ENCODE data around the gene FNDC3B. TPM values are rescaled to one million over a fixed set of nuclear protein-coding genes. Genes with fewer than 3 reads are reported as not detected.

FNDC3B gene
- total RNA-seq, 2 experiments from 2014 or later, result 14.4 to 17.8 TPM

- no peak for DNase-seq
- Mint-ChIP-seq H3K9me3 (no peaks in the 10 kb centered on the region), H3K27me3 (no peaks in the 10 kb centered on the region), H3K36me3 (peaks cover 10% of the 10 kb centered on the region), H3K27ac (no peak overlapping the region), H3K4me1 (ENCODE audit: low read depth) (no peaks in the 10 kb centered on the region), H3K4me3 (no peak overlapping the region)
- ChIA-PET CTCF (no interaction called here), POLR2A (no interaction called here)
- intact Hi-C loops (cut with micrococcal nuclease), result no loop called here
Measured at GRCh38 chr3:172394692-172395091, 355.3 kb downstream of the FNDC3B start.

- H3K4me3 Mint-ChIP-seq, result no peak overlapping the region
- no peak for DNase-seq
- H3K9me3 Mint-ChIP-seq, result no peaks in the 10 kb centered on the region
- H3K4me1 Mint-ChIP-seq (ENCODE audit: low read depth), result no peaks in the 10 kb centered on the region
- intact Hi-C loops (cut with micrococcal nuclease), result no loop called here
- no peak overlapping the region for H3K27ac Mint-ChIP-seq
- H3K27me3 Mint-ChIP-seq, result no peaks in the 10 kb centered on the region
- POLR2A ChIA-PET, result no interaction called here
- peaks cover 19% of the 10 kb centered on the region for H3K36me3 Mint-ChIP-seq
- CTCF ChIA-PET, result interaction anchor here (0.8 kb wide), 1 partner anchor 65 kb away, joined by 4 read pairs; no protein-coding TSS in a partner anchor
Measured at GRCh38 chr3:172396400-172396799, 357.0 kb downstream of the FNDC3B start.

DNA sequence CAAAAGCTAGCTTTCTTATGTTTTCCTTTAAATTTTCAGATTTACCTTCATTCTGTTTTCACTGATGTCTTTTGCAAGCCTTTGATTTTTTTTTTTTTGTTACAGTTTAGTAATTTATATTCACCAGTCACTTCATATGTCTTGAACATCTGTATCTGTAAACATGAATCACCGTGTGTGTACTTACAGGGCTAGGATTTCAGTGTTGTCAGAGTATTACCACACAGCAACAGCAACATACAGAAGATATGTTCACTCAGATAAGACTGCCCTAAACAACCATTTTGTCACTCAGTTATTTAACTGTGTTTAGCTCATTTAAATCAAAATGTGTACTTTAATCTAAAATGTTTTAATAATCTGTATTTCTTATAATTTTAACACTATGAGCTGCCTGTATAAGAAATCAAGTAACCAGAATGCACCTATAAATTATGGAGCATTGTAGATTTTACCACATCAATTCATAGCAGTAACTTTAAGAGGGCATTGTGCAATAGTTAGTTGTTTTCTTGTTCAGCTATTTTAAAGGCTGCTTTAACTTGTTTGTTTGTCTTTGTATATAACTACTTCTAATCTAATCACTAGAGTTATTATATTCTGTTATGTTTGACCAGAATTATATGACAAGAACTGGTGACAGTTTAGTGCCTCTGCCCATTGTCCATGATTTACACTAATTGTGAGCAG is 358.5 kb downstream of the FNDC3B start:
- DNase-seq, result no peak
- ChIA-PET POLR2A (no interaction called here), CTCF (interaction anchor here (0.6 kb wide), 1 partner anchor 240 kb away, joined by 3 read pairs; no protein-coding TSS in a partner anchor)
- intact Hi-C loops (cut with micrococcal nuclease), result no loop called here
- Mint-ChIP-seq H3K27ac (no peak overlapping the region), H3K9me3 (no peaks in the 10 kb centered on the region), H3K36me3 (peaks cover 19% of the 10 kb centered on the region), H3K27me3 (no peaks in the 10 kb centered on the region), H3K4me1 (ENCODE audit: low read depth) (no peaks in the 10 kb centered on the region), H3K4me3 (no peak overlapping the region)

- Mint-ChIP-seq H3K4me1 (ENCODE audit: low read depth) (no peaks in the 10 kb centered on the region), H3K4me3 (no peak overlapping the region), H3K9me3 (no peaks in the 10 kb centered on the region), H3K27ac (no peak overlapping the region), H3K27me3 (no peaks in the 10 kb centered on the region), H3K36me3 (peaks cover 16% of the 10 kb centered on the region)
- DNase-seq, result no peak
- POLR2A ChIA-PET, result no interaction called here
- intact Hi-C loops (cut with micrococcal nuclease), result no loop called here
- CTCF ChIA-PET, result interaction anchor here (0.6 kb wide), 1 partner anchor 240 kb away, joined by 3 read pairs; no protein-coding TSS in a partner anchor
Measured at GRCh38 chr3:172398484-172398883, 359.1 kb downstream of the FNDC3B start.

DNA sequence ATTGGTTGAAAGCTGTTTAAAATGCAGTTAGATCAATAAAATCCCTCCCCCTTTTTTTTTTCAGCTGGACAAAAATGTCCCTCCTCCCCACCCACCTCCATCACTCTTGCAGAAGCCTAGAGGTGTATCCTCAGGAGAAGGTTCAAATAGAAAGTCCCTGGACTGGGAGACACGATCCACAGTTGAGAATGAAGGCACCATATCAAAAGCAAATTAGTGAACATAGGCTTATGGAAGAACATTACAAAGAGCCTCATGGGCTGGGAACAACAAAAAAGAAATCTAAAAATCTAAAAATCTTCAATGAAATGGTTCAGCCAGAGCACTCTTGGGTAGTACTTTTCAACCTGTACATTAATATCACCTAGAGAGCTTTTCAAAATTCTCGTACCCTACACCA is 362.7 kb downstream of the FNDC3B start:
- H3K4me3 Mint-ChIP-seq, result no peak overlapping the region
- intact Hi-C loops (cut with micrococcal nuclease), result no loop called here
- ChIA-PET POLR2A (no interaction called here), CTCF (no interaction called here)
- no peaks in the 10 kb centered on the region for H3K4me1 Mint-ChIP-seq (ENCODE audit: low read depth)
- no peak for DNase-seq
- no peaks in the 10 kb centered on the region for H3K9me3 Mint-ChIP-seq
- H3K27me3 Mint-ChIP-seq, result no peaks in the 10 kb centered on the region
- no peak overlapping the region for H3K27ac Mint-ChIP-seq
- H3K36me3 Mint-ChIP-seq, result peaks cover 15% of the 10 kb centered on the region

GRCh38 chr3:172402892-172403643 is 363.7 kb downstream of the FNDC3B start:
- Mint-ChIP-seq H3K4me3 (no peak overlapping the region), H3K9me3 (no peaks in the 10 kb centered on the region), H3K36me3 (peaks cover 15% of the 10 kb centered on the region), H3K27me3 (no peaks in the 10 kb centered on the region), H3K27ac (no peak overlapping the region), H3K4me1 (ENCODE audit: low read depth) (no peaks in the 10 kb centered on the region)
- intact Hi-C loops (cut with micrococcal nuclease), result no loop called here
- no peak for DNase-seq
- ChIA-PET POLR2A (no interaction called here), CTCF (no interaction called here)

GRCh38 chr3:172404237-172404962 is 365.0 kb downstream of the FNDC3B start:
- POLR2A ChIA-PET, result no interaction called here

GRCh38 chr3:172405914-172406313 is 366.5 kb downstream of the FNDC3B start:
- H3K9me3 Mint-ChIP-seq, result no peaks in the 10 kb centered on the region
- DNase-seq, result no peak
- H3K4me3 Mint-ChIP-seq, result no peak overlapping the region
- CTCF ChIA-PET, result interaction anchor here (1.0 kb wide), 1 partner anchor 190 kb away, joined by 3 read pairs; no protein-coding TSS in a partner anchor
- no peaks in the 10 kb centered on the region for H3K4me1 Mint-ChIP-seq (ENCODE audit: low read depth)
- H3K27me3 Mint-ChIP-seq, result no peaks in the 10 kb centered on the region
- POLR2A ChIA-PET, result no interaction called here
- H3K36me3 Mint-ChIP-seq, result peaks cover 7% of the 10 kb centered on the region
- intact Hi-C loops (cut with micrococcal nuclease), result no loop called here
- H3K27ac Mint-ChIP-seq, result no peak overlapping the region

More at GRCh38 chr3:172404237-172404962, 365.0 kb downstream of the FNDC3B start:
- H3K27ac Mint-ChIP-seq, result no peak overlapping the region
- no peaks in the 10 kb centered on the region for H3K4me1 Mint-ChIP-seq (ENCODE audit: low read depth)
- no peaks in the 10 kb centered on the region for H3K9me3 Mint-ChIP-seq
- peaks cover 13% of the 10 kb centered on the region for H3K36me3 Mint-ChIP-seq
- CTCF ChIA-PET, result no interaction called here
- H3K4me3 Mint-ChIP-seq, result no peak overlapping the region
- intact Hi-C loops (cut with micrococcal nuclease), result no loop called here
- no peaks in the 10 kb centered on the region for H3K27me3 Mint-ChIP-seq
- DNase-seq, result no peak

- intact Hi-C loops (cut with micrococcal nuclease), result no loop called here
- POLR2A ChIA-PET, result no interaction called here
Measured at GRCh38 chr3:172407872-172408271, 368.5 kb downstream of the FNDC3B start.

GRCh38 chr3:172410702-172411477 is 371.5 kb downstream of the FNDC3B start:
- CTCF ChIA-PET, result no interaction called here
- no peak for DNase-seq
- Mint-ChIP-seq H3K4me3 (no peak overlapping the region), H3K9me3 (no peaks in the 10 kb centered on the region), H3K36me3 (no peaks in the 10 kb centered on the region), H3K27me3 (peaks cover 10% of the 10 kb centered on the region), H3K4me1 (ENCODE audit: low read depth) (no peaks in the 10 kb centered on the region), H3K27ac (no peak overlapping the region)
- POLR2A ChIA-PET, result no interaction called here
- intact Hi-C loops (cut with micrococcal nuclease), result no loop called here

More at GRCh38 chr3:172407872-172408271, 368.5 kb downstream of the FNDC3B start:
- DNase-seq, result no peak
- CTCF ChIA-PET, result no interaction called here
- H3K4me1 Mint-ChIP-seq (ENCODE audit: low read depth), result no peaks in the 10 kb centered on the region
- H3K36me3 Mint-ChIP-seq, result no peaks in the 10 kb centered on the region
- H3K9me3 Mint-ChIP-seq, result no peaks in the 10 kb centered on the region
- no peak overlapping the region for H3K27ac Mint-ChIP-seq
- no peak overlapping the region for H3K4me3 Mint-ChIP-seq
- no peaks in the 10 kb centered on the region for H3K27me3 Mint-ChIP-seq

- intact Hi-C loops (cut with micrococcal nuclease), result no loop called here
- no peaks in the 10 kb centered on the region for H3K36me3 Mint-ChIP-seq
- ChIA-PET POLR2A (no interaction called here), CTCF (no interaction called here)
- H3K27me3 Mint-ChIP-seq, result peaks cover 10% of the 10 kb centered on the region
- H3K9me3 Mint-ChIP-seq, result no peaks in the 10 kb centered on the region
- H3K27ac Mint-ChIP-seq, result no peak overlapping the region
- no peak for DNase-seq
- H3K4me1 Mint-ChIP-seq (ENCODE audit: low read depth), result no peaks in the 10 kb centered on the region
- no peak overlapping the region for H3K4me3 Mint-ChIP-seq
Measured at GRCh38 chr3:172411478-172411947, 372.1 kb downstream of the FNDC3B start.

DNA sequence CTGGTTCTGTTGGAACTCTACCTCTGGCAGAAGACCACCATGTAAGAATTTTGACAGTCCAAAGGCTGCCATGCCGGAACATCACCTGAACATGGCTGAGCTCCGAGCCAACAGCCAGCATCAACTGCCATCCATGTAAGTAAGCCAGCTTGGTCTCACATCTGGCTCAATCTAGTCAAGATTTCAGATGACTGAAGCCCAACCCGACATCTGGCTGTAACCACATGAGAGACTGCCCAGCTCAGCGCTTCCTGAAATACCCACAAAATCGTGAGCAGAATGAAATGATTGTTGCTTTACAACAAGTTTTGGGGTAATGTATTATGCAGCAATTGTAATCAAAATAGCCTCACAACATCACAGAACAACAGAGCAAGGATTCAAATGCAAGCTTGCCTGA is 375.9 kb downstream of the FNDC3B start:
- POLR2A ChIA-PET, result no interaction called here
- peaks cover 26% of the 10 kb centered on the region for H3K27me3 Mint-ChIP-seq
- no peak overlapping the region for H3K27ac Mint-ChIP-seq
- H3K4me3 Mint-ChIP-seq, result no peak overlapping the region
- no peaks in the 10 kb centered on the region for H3K36me3 Mint-ChIP-seq
- intact Hi-C loops (cut with micrococcal nuclease), result no loop called here
- H3K9me3 Mint-ChIP-seq, result no peaks in the 10 kb centered on the region
- CTCF ChIA-PET, result interaction anchor here (1.5 kb wide), 1 partner anchor 180 kb away, joined by 4 read pairs; no protein-coding TSS in a partner anchor
- DNase-seq, result no peak
- H3K4me1 Mint-ChIP-seq (ENCODE audit: low read depth), result no peaks in the 10 kb centered on the region

Measured in activated CD4-positive, alpha-beta memory T cell treated with anti-CD3 and anti-CD28 coated beads for 36 hours (primary cell).